GM03348 (cell line): Measurements from ENCODE around the gene ZNF507.

Source experiments
- DNase-seq: peaks from one replicate; pipeline ENCODE4 v3.0.0; 2012; ENCODE audit warnings: low spot score

The ZNF507 gene

GRCh38 chr19:32345261-32346207 lies at the start of gene ZNF507:
Gene ZNF507 (plus strand): TSS chr19:32345610. CDS start chr19:32352831, 7,221 bp downstream.
- peak; percentile 98 for DNase-seq

GRCh38 chr19:32296694-32297093 lies 48.7 kb upstream of the ZNF507 start:
- no peak for DNase-seq

GRCh38 chr19:32302778-32303177 lies 42.6 kb upstream of the ZNF507 start:
- no peak for DNase-seq

GRCh38 chr19:32303193-32303592 lies 42.2 kb upstream of the ZNF507 start:
- DNase-seq = no peak

GRCh38 chr19:32307591-32307990 lies 37.8 kb upstream of the ZNF507 start:
- no peak for DNase-seq

GRCh38 chr19:32308431-32309077 lies 36.9 kb upstream of the ZNF507 start:
- DNase-seq = no peak

GRCh38 chr19:32309711-32310390 lies 35.6 kb upstream of the ZNF507 start:
- DNase-seq = peak; percentile 31

- no peak for DNase-seq
These were observed 34.0 kb upstream of the ZNF507 start for GRCh38 chr19:32311371-32311770.

- DNase-seq = no peak
These were observed 31.7 kb upstream of the ZNF507 start for GRCh38 chr19:32313569-32314265.

- no peak for DNase-seq
These were observed 29.4 kb upstream of the ZNF507 start for GRCh38 chr19:32316034-32316433.

GRCh38 chr19:32317086-32317485 lies 28.3 kb upstream of the ZNF507 start:
- DNase-seq = no peak

- peak; percentile 21 for DNase-seq
These were observed 26.4 kb upstream of the ZNF507 start for GRCh38 chr19:32318884-32319520.

- no peak for DNase-seq
These were observed 22.9 kb upstream of the ZNF507 start for GRCh38 chr19:32322541-32322940.

GRCh38 chr19:32324631-32325285 lies 20.7 kb upstream of the ZNF507 start:
- DNase-seq = no peak

- no peak for DNase-seq
These were observed 15.1 kb upstream of the ZNF507 start for GRCh38 chr19:32330213-32330857.

- DNase-seq = no peak
These were observed 12.2 kb upstream of the ZNF507 start for GRCh38 chr19:32333227-32333626.

GRCh38 chr19:32336259-32337083 lies 8.9 kb upstream of the ZNF507 start:
- peak; percentile 48 for DNase-seq

- DNase-seq = peak; percentile 14
These were observed 8.2 kb upstream of the ZNF507 start for GRCh38 chr19:32337084-32337808.

- DNase-seq = no peak
These were observed 6.0 kb upstream of the ZNF507 start for GRCh38 chr19:32339423-32339822.
